Measurements from ENCODE around the gene FBXO30. TPM values are rescaled to one million over a fixed set of nuclear protein-coding genes. Genes with fewer than 3 reads are reported as not detected.
A peak's percentile ranks its signal among the peaks of the same experiment; 100 is the strongest.

Gene FBXO30
- polyA plus RNA-seq, 3 donors from 2014 or later = 0.67 to 1.4 (median 0.74) TPM

- peaks cover 0 to 12% (median 0%) of the 10 kb centered on the region in 3 donors for H3K36me3 Mint-ChIP-seq
- H3K9me3 Mint-ChIP-seq = no peaks in the 10 kb centered on the region
- no peak overlapping the region for H3K4me3 Mint-ChIP-seq
- no peaks in the 10 kb centered on the region for H3K4me1 Mint-ChIP-seq
- H3K27ac Mint-ChIP-seq = no peak overlapping the region
- DNase-seq = no peak
- no peaks in the 10 kb centered on the region for H3K27me3 Mint-ChIP-seq (ENCODE audit: low read depth in 3 of 3)
Observed at GRCh38 chr6:145836772-145837171, 22.2 kb upstream of the FBXO30 start.

DNA sequence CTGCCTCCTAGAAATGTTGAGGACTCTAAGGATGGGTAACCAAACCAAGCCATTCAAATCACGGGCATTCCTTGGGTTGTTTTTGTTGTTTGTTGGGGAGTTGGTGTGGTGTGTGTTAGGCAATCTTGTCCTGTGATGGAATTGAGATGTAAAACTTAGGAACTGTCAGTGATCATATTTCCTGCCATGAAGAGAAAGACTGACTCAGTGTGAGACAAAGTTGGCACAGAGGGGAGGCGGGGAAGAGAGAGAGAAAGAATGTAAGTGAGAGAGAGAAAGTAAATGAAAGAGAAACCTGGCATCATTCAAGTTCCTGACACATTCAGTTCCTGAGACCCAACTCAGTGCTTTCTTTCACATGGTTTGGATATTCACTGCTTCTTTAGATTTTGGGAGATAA lies 21.6 kb upstream of the FBXO30 start:
- H3K4me3 Mint-ChIP-seq = no peak overlapping the region
- no peaks in the 10 kb centered on the region for H3K9me3 Mint-ChIP-seq
- H3K27ac Mint-ChIP-seq = no peak overlapping the region
- no peaks in the 10 kb centered on the region for H3K4me1 Mint-ChIP-seq
- H3K27me3 Mint-ChIP-seq (ENCODE audit: low read depth in 3 of 3) = no peaks in the 10 kb centered on the region
- peaks cover 0 to 12% (median 0%) of the 10 kb centered on the region in 3 donors for H3K36me3 Mint-ChIP-seq
- no peak for DNase-seq

DNA sequence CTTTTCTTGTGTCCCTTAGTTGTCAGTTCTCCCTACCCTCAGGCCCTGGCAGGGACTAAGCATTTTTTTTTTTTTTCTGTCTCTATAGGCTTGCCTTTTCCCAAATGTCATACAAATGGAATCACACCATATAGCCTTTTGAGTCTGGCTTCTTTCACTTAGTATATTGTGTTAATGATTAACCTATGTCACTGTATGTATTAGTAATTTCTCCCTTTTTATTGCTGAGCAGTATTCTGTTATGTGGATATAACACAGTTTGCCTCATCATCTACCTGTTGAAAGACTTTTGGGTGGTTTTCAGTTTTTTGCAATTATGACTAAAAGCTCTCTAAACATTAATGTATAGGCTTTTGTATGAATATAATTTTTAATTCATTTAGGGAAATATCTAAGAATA lies 16.0 kb upstream of the FBXO30 start:
- Mint-ChIP-seq H3K9me3 (no peaks in the 10 kb centered on the region), H3K27ac (no peak overlapping the region), H3K4me1 (no peaks in the 10 kb centered on the region), H3K27me3 (ENCODE audit: low read depth in 3 of 3) (peaks cover 0 to 5% (median 0%) of the 10 kb centered on the region in 3 donors), H3K36me3 (peaks cover 0 to 6% (median 0%) of the 10 kb centered on the region in 3 donors), H3K4me3 (no peak overlapping the region)
- no peak for DNase-seq

DNA sequence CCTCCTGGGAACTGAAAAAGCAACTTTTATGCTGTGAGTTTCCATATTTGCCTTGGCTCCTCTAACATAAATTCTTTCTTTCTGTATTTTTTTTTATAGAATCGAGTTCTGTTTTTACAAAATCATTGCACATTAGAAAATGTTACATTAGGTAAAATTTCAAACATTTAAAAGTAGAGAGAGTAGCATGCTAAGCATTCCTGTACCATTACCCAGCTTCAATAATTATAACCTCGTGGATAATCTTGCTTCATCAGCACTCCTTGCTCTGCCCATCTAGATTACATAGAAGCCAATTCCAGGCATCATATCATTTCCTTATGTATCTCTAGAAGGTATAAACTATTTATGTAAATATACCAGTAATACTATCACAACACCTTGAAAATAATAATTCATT lies 15.4 kb upstream of the FBXO30 start:
- H3K4me1 Mint-ChIP-seq = no peaks in the 10 kb centered on the region
- no peaks in the 10 kb centered on the region for H3K9me3 Mint-ChIP-seq
- peaks cover 0 to 5% (median 0%) of the 10 kb centered on the region in 3 donors for H3K27me3 Mint-ChIP-seq (ENCODE audit: low read depth in 3 of 3)
- H3K36me3 Mint-ChIP-seq = peaks cover 0 to under 1% (median 0%) of the 10 kb centered on the region in 3 donors
- no peak for DNase-seq
- no peak overlapping the region for H3K4me3 Mint-ChIP-seq
- no peak overlapping the region for H3K27ac Mint-ChIP-seq

GRCh38 chr6:145829102-145829501 lies 14.5 kb upstream of the FBXO30 start:
- no peak for DNase-seq
- Mint-ChIP-seq H3K4me3 (no peak overlapping the region), H3K9me3 (no peaks in the 10 kb centered on the region), H3K4me1 (no peaks in the 10 kb centered on the region), H3K27ac (no peak overlapping the region), H3K36me3 (no peaks in the 10 kb centered on the region), H3K27me3 (ENCODE audit: low read depth in 3 of 3) (peaks cover 0 to 5% (median 0%) of the 10 kb centered on the region in 3 donors)

GRCh38 chr6:145824344-145824743 lies 9.7 kb upstream of the FBXO30 start:
- Mint-ChIP-seq H3K36me3 (no peaks in the 10 kb centered on the region), H3K27ac (no peak overlapping the region), H3K4me1 (peaks cover 16 to 26% of the 10 kb centered on the region in 2 donors), H3K27me3 (ENCODE audit: low read depth in 3 of 3) (peaks cover 0 to 11% (median 0%) of the 10 kb centered on the region in 3 donors), H3K4me3 (no peak overlapping the region), H3K9me3 (no peaks in the 10 kb centered on the region)
- no peak for DNase-seq

- no peak for DNase-seq
- H3K4me3 Mint-ChIP-seq = no peak overlapping the region
- no peaks in the 10 kb centered on the region for H3K36me3 Mint-ChIP-seq
- peak overlapping the region in 1 of 6 donors; percentile 62 for H3K27ac Mint-ChIP-seq
- H3K27me3 Mint-ChIP-seq (ENCODE audit: low read depth in 3 of 3) = peaks cover 0 to 8% (median 0%) of the 10 kb centered on the region in 3 donors
- no peaks in the 10 kb centered on the region for H3K9me3 Mint-ChIP-seq
- H3K4me1 Mint-ChIP-seq = peaks cover 19 to 31% of the 10 kb centered on the region in 2 donors
Observed at GRCh38 chr6:145823328-145823944, 8.8 kb upstream of the FBXO30 start.

DNA sequence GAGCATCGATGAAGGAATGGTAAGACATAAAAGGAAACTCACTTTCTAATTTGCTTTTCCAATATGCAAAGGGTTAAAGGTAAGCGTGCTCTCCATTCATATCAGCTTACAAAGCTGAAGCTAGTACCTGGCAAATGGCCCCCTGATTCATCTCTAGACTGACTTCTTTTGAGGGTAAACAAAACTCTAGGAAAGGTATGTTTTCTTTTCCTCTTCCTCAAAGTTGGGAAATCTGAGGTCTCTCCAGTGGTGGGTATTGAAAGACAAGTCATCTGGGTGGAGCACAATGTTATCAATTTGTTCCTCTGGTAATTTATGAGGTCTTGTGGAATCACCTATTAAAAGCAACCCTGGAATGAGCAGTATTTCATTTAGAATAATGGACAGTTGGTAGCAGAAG lies 7.9 kb upstream of the FBXO30 start:
- H3K9me3 Mint-ChIP-seq = no peaks in the 10 kb centered on the region
- DNase-seq = no peak
- H3K4me1 Mint-ChIP-seq = peaks cover 20 to 33% of the 10 kb centered on the region in 2 donors
- H3K36me3 Mint-ChIP-seq = no peaks in the 10 kb centered on the region
- H3K4me3 Mint-ChIP-seq = no peak overlapping the region
- no peak overlapping the region for H3K27ac Mint-ChIP-seq
- peaks cover 0 to 7% (median 0%) of the 10 kb centered on the region in 3 donors for H3K27me3 Mint-ChIP-seq (ENCODE audit: low read depth in 3 of 3)

- peak; percentile 34 to 46 (median 41) for DNase-seq
- H3K4me3 Mint-ChIP-seq = peak overlapping the region; percentile 15 to 65 (median 42)
- peaks cover 34 to 48% of the 10 kb centered on the region in 2 donors for H3K4me1 Mint-ChIP-seq
- peaks cover 0 to 6% (median under 1%) of the 10 kb centered on the region in 3 donors for H3K27me3 Mint-ChIP-seq (ENCODE audit: low read depth in 3 of 3)
- no peaks in the 10 kb centered on the region for H3K36me3 Mint-ChIP-seq
- H3K9me3 Mint-ChIP-seq = no peaks in the 10 kb centered on the region
- peak overlapping the region; percentile 55 to 77 (median 70) for H3K27ac Mint-ChIP-seq
Observed at GRCh38 chr6:145819994-145820393, 5.4 kb upstream of the FBXO30 start.

DNA sequence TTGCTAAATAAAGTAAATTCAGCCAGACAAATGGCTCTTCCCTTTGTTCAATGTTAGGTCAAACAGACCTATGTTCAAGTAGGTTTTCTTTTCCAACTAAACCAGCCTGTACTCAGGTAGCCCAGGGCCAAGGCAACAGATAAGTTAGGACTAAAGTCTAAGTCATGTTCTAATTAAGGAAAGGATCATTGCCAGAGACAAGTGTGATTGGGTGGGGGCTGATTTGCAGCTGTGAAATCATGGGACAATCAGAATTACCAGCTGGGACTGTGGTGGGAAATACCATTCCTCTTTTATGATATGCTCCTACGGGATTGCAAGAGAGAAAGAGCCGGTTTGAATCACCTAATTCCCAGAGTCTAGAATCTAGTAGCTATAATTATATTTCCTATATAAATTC lies 4.2 kb upstream of the FBXO30 start:
- no peaks in the 10 kb centered on the region for H3K36me3 Mint-ChIP-seq
- H3K9me3 Mint-ChIP-seq = no peaks in the 10 kb centered on the region
- peaks cover 38 to 51% of the 10 kb centered on the region in 2 donors for H3K4me1 Mint-ChIP-seq
- H3K27me3 Mint-ChIP-seq (ENCODE audit: low read depth in 3 of 3) = peaks cover 0 to 6% (median 3%) of the 10 kb centered on the region in 3 donors
- H3K4me3 Mint-ChIP-seq = no peak overlapping the region
- DNase-seq = no peak
- no peak overlapping the region for H3K27ac Mint-ChIP-seq

GRCh38 chr6:145816392-145816791 lies 1.8 kb upstream of the FBXO30 start:
- H3K4me3 Mint-ChIP-seq = peak overlapping the region; percentile 92 to 96 (median 94)
- no peaks in the 10 kb centered on the region for H3K9me3 Mint-ChIP-seq
- DNase-seq = no peak
- H3K4me1 Mint-ChIP-seq = peaks cover 50 to 55% of the 10 kb centered on the region in 2 donors
- no peaks in the 10 kb centered on the region for H3K36me3 Mint-ChIP-seq
- H3K27me3 Mint-ChIP-seq (ENCODE audit: low read depth in 3 of 3) = peaks cover 2 to 6% (median 3%) of the 10 kb centered on the region in 3 donors
- peak overlapping the region in 5 of 6 donors; percentile 10 to 65 (median 54) for H3K27ac Mint-ChIP-seq

- Mint-ChIP-seq H3K27me3 (ENCODE audit: low read depth in 3 of 3) (peaks cover 2 to 6% (median 3%) of the 10 kb centered on the region in 3 donors), H3K27ac (peak overlapping the region; percentile 89 to 94 (median 92)), H3K9me3 (no peaks in the 10 kb centered on the region), H3K36me3 (no peaks in the 10 kb centered on the region), H3K4me1 (peaks cover 46 to 50% of the 10 kb centered on the region in 2 donors), H3K4me3 (peak overlapping the region; percentile 92 to 96 (median 94))
- DNase-seq = no peak
Observed at GRCh38 chr6:145815309-145816274, 997 bp upstream of the FBXO30 start.

GRCh38 chr6:145814035-145814500 lies 527 bp downstream of the FBXO30 start:
- Mint-ChIP-seq H3K4me3 (peak overlapping the region; percentile 75 to 87 (median 82)), H3K27me3 (ENCODE audit: low read depth in 3 of 3) (peaks cover 1 to 3% (median 2%) of the 10 kb centered on the region in 3 donors), H3K9me3 (no peaks in the 10 kb centered on the region), H3K4me1 (peaks cover 38 to 44% of the 10 kb centered on the region in 2 donors), H3K27ac (peak overlapping the region; percentile 8 to 89 (median 66)), H3K36me3 (no peaks in the 10 kb centered on the region)
- DNase-seq = no peak
